NT2/D1 (cell line): Measurements from ENCODE around the gene GMDS.

Experiments
- SUZ12 ChIP-seq: IDR thresholded peaks from 2 replicates; pipeline ENCODE4 v1.6.1; 2011; ENCODE audit not compliant: insufficient read length, insufficient read depth; ENCODE audit errors: extremely low read depth
- YY1 ChIP-seq: IDR thresholded peaks from 2 replicates; pipeline ENCODE4 v1.6.1; 2011; ENCODE audit not compliant: insufficient read length, insufficient read depth
- ZNF274 ChIP-seq: IDR thresholded peaks from 2 replicates; pipeline ENCODE4 v1.6.1; 2011; ENCODE audit warnings: mild to moderate bottlenecking, low read depth, low read length

DNA sequence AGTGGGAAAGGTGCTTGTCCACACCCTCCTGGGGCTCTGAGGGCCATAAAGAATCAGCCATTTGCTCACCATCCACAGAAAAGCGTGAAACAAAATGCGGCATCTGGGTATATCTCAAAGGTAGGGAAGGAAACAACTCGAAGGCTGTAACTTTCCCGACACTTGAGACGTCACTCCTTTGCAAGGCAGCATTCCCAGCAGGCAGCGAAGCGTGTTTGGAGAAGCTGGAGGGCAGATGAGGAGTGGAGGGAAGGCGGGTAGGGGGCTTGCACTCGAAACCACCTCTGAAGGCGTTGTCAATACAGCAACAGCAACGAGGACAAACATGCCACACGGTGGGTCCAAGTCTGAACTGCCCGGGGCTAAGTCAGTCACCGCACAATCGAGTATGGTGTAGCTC is 537.3 kb downstream of the GMDS start:
- TF ChIP-seq ZNF274 = no peak
- TF ChIP-seq SUZ12 = no peak
- no peak for TF ChIP-seq YY1
